Peyer's patch (tissue), 4 donors: Measurements from ENCODE around the gene SPOCK2. TPM values are rescaled to one million over a fixed set of nuclear protein-coding genes. Genes with fewer than 3 reads are reported as not detected.

Source experiments
- DNase-seq, 3 donors: peaks; one replicate each; pipeline ENCODE4 v3.0.0-alpha.2; 2017 to 2019
- H3K27ac ChIP-seq, 4 donors: fragments of 200-600 bp; sonication (generic); one replicate each; pipeline ENCODE4 v1.5.1; 2016 to 2019
- H3K27me3 ChIP-seq, 2 donors: fragments of 200-600 bp; sonication (generic); one replicate each; pipeline ENCODE4 v1.5.1; 2019
- H3K36me3 ChIP-seq, 3 donors: fragments of 200-600 bp; sonication (generic); one replicate each; pipeline ENCODE4 v1.5.1; 2016 to 2019
- H3K4me1 ChIP-seq, 4 donors: fragments of 200-600 bp; sonication (generic); one replicate each; pipeline ENCODE4 v1.5.1; 2016 to 2019
- H3K4me3 ChIP-seq, 4 donors: fragments of 200-600 bp; sonication (generic); 1 replicate in 3 of 4; 2 replicates in 1 of 4; pipeline ENCODE4 v1.5.1; 2016 to 2019; ENCODE audit warnings: mild to moderate bottlenecking in 1 of 4
- H3K9me3 ChIP-seq, 4 donors: fragments of 200-600 bp; sonication (generic); one replicate each; pipeline ENCODE4 v1.5.1; 2016 to 2019; ENCODE audit warnings: mild to moderate bottlenecking in 1 of 4
- CTCF ChIP-seq, 6 experiments: fragments of 450-650 bp in 4 of 6; fragments of 200-600 bp in 2 of 6; sonication (generic) in 1 of 6; IDR thresholded peaks; one replicate each; pipeline ENCODE4 v1.5.1; 2017 to 2019; ENCODE audit warnings: antibody characterized with exemption in 6 of 6, mild to moderate bottlenecking in 3 of 6, moderate library complexity in 1 of 6
- POLR2A ChIP-seq, 2 donors: fragments of 450-650 bp; IDR thresholded peaks; one replicate each; pipeline ENCODE4 v1.5.1; 2017; ENCODE audit warnings: antibody characterized with exemption in 2 of 2, mild to moderate bottlenecking in 2 of 2, moderate library complexity in 2 of 2
- total RNA-seq, 4 donors: library from RNA; depleted of rRNA; stranded (reverse); fragments of >200 nt; gene quantifications; one replicate each; pipeline ENCODE4 v1.1.0, GENCODE V29; 2016

SPOCK2 gene
- total RNA-seq, 4 donors from 2014 or later = 8.3 to 54.5 (median 11.4) TPM

GRCh38 chr10:72019085-72019876 is 69.1 kb downstream of the SPOCK2 start:
- no peak for TF ChIP-seq POLR2A (IDR thresholded peaks at IDR 0.05)
- no peak for TF ChIP-seq CTCF (IDR thresholded peaks at IDR 0.05)
- no peak for DNase-seq
- Histone ChIP-seq H3K9me3 (no peaks in the 10 kb centered on the region), H3K4me3 (no peak overlapping the region), H3K27me3 (no peaks in the 10 kb centered on the region), H3K27ac (no peak overlapping the region), H3K4me1 (peaks cover 0 to 12% (median 1%) of the 10 kb centered on the region in 4 donors), H3K36me3 (no peaks in the 10 kb centered on the region)

GRCh38 chr10:72016608-72017300 is 71.6 kb downstream of the SPOCK2 start:
- TF ChIP-seq CTCF (IDR thresholded peaks at IDR 0.05) (no peak), POLR2A (IDR thresholded peaks at IDR 0.05) (no peak)
- no peaks in the 10 kb centered on the region for H3K36me3 ChIP-seq
- peaks cover 0 to 12% (median 1%) of the 10 kb centered on the region in 4 donors for H3K4me1 ChIP-seq
- no peak overlapping the region for H3K27ac ChIP-seq
- no peaks in the 10 kb centered on the region for H3K9me3 ChIP-seq
- no peaks in the 10 kb centered on the region for H3K27me3 ChIP-seq
- H3K4me3 ChIP-seq = no peak overlapping the region
- DNase-seq = no peak

GRCh38 chr10:72015841-72016240 is 72.5 kb downstream of the SPOCK2 start:
- H3K4me3 ChIP-seq = no peak overlapping the region
- H3K36me3 ChIP-seq = no peaks in the 10 kb centered on the region
- no peaks in the 10 kb centered on the region for H3K9me3 ChIP-seq
- no peaks in the 10 kb centered on the region for H3K27me3 ChIP-seq
- no peak for TF ChIP-seq POLR2A (IDR thresholded peaks at IDR 0.05)
- TF ChIP-seq CTCF (IDR thresholded peaks at IDR 0.05) = no peak
- H3K27ac ChIP-seq = no peak overlapping the region
- H3K4me1 ChIP-seq = peaks cover 0 to 12% (median 1%) of the 10 kb centered on the region in 4 donors
- DNase-seq = no peak

GRCh38 chr10:72014785-72015480 is 73.4 kb downstream of the SPOCK2 start:
- H3K9me3 ChIP-seq = no peaks in the 10 kb centered on the region
- no peaks in the 10 kb centered on the region for H3K27me3 ChIP-seq
- no peak for DNase-seq
- TF ChIP-seq POLR2A (IDR thresholded peaks at IDR 0.05) = no peak
- peaks cover 0 to 20% (median 1%) of the 10 kb centered on the region in 4 donors for H3K4me1 ChIP-seq
- H3K36me3 ChIP-seq = no peaks in the 10 kb centered on the region
- H3K27ac ChIP-seq = no peak overlapping the region
- H3K4me3 ChIP-seq = no peak overlapping the region

GRCh38 chr10:72014197-72014596 is 74.2 kb downstream of the SPOCK2 start:
- Histone ChIP-seq H3K4me3 (no peak overlapping the region), H3K9me3 (no peaks in the 10 kb centered on the region), H3K27me3 (no peaks in the 10 kb centered on the region), H3K27ac (no peak overlapping the region), H3K4me1 (peaks cover 0 to 22% (median 1%) of the 10 kb centered on the region in 4 donors), H3K36me3 (no peaks in the 10 kb centered on the region)
- no peak for TF ChIP-seq CTCF (IDR thresholded peaks at IDR 0.05)
- DNase-seq = no peak
